GM18519 (cell line): ENCODE measurements around the gene PLPPR3.

Source experiments
- ATAC-seq: cut with Tn5 transposase; IDR thresholded peaks from one replicate; pipeline ENCODE4 v1.9.1; 2021; ENCODE audit warnings: mild to moderate bottlenecking, moderate library complexity; ENCODE audit not compliant: unreplicated experiment, low FRiP score

PLPPR3 gene

DNA sequence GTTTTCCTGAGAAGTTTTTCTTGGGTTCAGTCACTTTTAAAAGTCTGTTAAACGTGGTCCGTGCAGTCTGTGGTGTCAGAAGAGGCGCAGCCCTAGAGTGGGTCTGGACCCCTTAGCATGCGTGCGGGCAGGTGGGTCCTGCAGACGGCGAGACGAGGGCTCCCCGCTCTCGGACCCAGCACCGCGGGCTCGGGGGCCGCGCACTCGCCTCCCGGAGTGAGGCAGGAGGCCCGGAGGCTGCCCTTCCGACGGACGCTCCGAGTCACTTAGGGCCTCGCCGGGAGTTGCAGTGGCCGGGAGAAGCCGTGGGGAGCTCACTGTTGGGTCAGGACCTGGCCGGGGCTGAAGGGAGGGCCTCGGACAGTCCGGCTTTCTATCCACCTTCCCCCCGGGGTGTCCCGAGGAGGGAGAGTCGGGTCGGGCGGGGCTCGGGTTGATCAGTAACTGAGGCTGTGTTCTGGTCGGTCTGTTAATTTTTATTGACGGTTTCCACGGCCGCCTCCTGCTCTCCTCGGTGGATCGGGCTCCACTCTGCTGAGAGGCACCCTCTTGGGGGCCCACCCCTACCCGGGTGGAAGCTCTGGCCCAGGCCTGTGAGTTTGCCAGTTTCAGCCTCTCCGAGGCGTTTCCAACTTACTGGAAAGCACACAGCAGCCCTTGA lies 23.2 kb downstream of the PLPPR3 start:
- ATAC-seq: no peak

DNA sequence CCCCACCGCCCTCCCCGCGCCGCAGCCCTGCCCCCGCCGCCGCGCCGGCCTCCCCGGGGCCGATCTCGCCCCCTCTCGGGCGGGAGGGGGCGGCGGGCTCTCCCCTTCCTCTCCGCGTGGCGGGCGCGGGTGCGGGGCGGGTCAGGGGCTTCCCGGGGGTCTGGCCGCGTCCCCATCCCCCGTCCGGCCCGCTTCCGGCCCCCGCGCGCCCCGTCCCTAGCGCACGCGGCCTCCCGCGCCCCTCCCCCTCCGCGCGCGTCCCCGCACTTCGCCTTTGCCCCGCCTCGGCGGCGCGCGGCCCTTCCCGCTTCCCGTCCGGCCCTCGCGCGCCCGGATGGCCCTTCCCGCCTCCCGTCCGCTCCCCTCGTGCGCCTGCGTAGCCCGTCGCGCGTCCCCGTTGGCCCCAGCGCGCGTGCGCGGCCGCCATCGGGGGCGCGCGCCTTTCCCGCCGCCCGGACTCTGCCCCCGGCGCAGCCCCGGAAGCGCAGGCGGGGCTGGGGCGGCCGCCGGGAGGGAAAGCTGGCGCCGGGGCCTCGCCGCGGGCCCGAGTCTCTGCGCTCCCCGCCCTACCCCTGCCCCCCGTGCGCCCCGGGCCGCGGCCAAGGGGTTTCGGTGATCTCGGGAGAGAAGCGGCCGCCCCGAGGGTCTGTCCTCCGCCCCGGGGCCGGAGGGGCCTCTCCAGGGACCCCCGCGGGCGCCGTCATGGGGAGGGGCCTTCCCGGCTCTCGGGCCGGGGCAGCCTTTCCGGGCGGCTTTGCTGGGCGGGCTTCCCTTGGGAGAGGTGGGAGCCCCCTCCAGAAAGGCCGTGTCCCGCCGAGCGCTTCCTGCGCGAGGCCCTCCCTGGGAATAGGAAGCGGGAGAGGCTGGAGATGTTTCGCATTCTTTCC lies 24.0 kb downstream of the PLPPR3 start:
- ATAC-seq: peak; percentile 25

DNA sequence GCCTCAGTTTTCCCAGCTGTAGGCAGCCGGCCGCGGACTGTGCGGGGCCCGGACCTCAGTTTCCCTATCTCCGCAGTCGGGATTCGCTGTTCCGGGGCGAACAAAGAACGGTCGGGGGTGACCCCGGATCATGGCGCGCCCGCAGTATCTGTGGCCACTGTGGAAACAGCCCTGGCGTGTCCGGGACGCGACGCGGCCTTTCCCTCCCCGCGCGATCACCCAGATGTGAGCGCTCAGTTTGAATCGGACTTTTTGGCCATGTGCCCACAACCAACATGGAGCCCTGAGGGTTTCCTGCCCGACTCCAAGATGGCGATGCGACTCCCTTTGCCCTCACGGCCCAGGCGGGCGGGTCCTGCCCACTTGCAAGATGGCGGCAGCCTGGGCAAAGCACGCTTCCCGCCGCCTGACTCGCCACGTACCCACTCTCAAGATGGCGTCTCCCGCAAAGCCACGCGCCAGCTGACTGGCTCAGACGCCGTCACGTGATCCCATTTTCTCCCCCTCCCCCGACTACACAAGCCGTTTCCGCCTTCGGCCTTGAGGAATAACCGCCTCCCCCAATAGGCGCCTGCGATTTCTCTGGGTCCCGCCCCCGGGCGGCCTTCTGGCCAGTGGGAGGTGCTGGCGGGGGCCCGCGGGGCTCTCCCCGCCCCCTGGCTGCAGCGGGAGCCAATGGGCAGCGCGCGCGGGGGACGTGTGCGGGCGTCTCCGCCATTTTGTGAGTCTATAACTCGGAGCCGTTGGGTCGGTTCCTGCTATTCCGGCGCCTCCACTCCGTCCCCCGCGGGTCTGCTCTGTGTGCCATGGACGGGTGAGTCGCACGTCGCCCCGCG lies 24.8 kb downstream of the PLPPR3 start, which contains the start of gene PTBP1:
TSS of gene PTBP1 (plus strand) at position 761 of the 836 bp plus-strand sequence. CDS start at position 807, 46 bp downstream.
- ATAC-seq: peak; percentile 62

DNA sequence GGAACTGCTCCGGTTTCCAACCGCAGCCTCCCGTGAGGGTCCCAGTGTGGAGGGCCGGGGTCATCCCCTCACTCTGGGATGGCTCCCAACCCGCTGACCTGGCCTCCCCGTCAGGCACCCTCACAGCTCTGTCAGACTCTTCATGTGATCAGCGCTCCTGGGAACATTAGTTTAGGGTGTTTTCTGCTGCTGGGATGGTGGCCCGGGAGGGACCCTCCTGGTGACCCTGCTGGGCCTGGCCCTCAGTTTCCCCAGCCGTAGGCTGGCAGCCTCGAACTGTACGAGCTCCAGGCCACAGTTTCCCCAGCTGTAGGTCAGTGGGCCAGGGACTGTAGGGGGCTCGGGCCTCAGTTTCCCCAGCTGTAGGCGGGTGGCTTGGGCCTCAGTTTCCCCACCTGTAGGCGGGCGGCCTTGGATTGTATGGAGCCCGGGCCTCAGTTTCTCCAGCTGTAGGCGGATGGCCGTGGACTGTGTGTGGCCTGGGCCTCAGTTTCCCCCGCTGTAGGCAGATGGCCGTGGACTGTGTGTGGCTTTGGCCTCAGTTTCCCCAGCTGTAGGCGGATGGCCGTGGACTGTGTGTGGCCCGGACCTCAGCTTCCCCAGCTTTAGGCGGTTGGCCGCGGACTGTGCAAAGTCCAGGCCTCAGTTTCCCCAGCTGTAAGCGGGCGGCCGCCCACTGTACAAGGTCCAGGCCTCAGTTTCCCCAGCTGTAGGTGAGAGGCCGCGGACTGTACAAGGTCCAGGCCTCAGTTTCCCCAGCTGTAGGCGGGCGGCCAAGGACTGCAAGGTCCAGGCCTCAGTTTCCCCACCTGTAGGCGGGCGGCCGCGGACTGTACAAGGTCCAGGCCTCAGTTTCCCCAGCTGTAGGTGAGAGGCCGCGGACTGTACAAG lies 25.8 kb downstream of the PLPPR3 start:
- ATAC-seq: no peak

DNA sequence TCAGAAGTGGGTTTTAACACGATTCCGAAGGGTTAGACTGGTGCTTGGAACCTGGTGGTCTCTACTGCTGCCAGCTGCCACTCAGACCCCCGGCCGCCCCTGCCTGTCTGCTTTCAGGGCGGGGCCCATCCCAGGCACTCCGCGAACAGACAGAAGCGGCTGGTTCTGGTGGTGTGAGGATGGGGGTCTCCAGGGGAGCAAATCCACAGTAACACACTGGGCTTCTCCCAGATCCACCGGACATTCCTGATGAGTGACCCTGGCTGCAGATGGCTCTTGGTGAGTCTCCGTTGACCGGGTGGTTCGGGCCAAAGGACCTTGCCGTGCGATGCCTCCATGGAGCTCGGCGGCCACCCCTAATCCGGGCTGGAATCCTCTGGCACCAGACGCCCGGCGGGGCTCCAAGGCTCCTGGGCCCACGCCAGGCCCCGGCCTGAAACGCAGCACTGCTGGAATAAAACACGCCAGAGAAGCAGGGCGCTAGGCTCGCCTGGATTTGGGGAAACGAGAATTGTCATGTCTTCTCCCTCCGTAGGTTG lies 26.6 kb downstream of the PLPPR3 start:
- ATAC-seq: no peak

DNA sequence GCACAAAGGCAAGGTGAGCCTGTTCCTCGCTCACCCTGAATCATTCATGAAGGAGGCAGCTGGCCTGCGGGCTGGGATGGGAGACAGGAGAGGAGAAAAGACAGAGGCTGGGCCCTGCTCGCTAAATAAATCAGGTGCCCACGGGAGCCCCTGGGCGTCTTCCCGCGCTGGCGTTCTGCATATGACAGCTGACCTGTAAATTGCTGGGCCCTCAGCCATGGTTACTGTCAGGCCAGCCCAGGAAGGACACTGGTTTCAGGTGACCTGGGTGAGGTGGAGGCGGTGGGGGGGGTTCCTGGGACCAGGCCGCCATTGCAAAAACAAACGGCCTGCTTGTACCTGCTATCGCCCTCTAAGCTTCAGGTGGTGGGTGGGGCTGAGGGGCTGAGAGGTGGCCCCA lies 27.9 kb downstream of the PLPPR3 start:
- ATAC-seq: no peak

DNA sequence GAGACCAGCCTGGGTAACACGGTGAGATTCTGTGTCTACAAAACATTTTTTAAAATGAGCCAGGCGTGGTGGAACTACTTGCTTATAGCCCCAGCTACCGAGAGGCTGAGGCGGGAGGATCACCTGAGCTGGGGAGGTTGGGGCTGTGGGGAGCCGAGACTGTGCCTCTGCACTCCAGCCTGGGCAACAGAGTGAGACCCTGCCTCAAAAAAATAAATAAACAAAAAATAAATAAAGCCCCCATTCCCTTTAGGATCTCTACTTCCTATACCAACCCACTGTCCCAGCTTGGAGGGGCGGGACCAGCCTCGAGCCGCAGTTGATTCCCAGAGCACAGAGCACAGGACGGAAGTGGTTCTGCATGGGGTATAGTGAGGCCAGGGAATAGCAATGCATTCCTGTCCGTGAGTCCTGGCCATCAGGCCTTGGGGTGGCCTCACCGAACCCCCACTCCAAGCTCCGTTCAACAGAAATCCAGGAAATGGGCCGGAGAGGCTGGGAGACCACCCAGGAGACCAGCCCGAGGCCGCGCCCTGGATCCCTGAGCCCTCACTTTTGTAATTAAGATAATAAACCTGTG lies 29.4 kb downstream of the PLPPR3 start:
- no peak for ATAC-seq

DNA sequence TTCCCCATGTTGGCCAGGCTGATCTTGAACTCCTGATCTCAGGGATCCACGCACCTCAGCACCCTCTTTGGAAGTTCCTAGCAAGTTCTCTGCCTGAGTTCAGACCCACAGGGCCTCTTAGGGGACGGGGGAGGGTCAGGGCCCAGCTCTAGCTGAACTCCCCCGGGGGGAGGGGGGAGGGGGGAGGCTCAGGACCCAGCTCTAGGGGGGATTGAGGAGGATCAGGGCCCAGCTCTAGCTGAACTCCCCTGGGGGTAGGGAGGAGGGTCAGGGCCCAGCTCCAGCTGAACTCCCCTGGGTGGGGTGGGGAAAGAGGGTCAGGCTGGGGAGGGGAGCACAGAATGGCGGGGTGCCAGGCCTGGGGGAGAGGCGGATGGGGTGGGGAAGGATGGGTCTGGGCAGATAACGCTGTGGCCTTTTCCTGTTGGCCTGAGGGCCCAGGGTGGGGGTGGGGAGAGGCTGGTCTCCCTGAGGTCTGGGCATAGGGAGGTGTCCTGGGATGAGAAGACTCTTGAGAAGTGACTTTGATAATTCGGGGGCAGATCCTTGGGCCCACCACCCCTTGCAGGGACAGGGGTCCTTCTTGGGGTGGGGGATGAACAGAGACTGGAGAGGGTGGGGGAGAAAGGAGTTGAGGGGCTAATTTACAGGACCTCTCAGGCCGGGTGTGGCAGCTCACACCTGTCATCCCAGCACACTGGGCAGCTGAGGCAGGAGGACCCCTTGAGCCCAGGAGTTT lies 30.0 kb downstream of the PLPPR3 start:
- no peak for ATAC-seq

DNA sequence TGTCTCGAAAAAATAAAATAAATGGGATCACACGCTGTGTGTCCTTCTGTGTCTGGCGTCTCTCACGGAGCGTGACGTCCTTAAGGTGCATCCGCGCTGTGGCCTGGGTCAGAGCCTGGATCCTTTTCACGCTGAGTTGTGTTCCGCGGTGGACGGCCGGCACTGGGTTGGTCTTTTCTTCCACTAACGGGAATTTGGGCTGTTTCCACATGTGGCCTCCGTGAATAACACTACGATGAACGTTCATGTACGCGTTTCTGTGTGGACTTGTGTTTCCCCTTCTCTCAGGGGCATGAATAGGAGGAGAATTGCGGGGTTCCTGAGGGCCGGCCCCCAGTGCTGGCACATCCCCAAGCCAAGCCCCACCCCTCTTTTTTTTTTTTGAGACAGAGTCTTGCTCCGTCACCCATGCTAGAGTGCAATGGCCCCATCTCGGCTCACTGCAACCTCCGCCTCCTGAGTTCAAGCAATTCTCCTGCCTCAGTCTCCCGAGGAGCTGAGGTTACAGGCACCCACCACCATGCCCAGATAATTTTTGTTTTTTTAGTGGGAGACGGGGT lies 30.7 kb downstream of the PLPPR3 start:
- no peak for ATAC-seq

DNA sequence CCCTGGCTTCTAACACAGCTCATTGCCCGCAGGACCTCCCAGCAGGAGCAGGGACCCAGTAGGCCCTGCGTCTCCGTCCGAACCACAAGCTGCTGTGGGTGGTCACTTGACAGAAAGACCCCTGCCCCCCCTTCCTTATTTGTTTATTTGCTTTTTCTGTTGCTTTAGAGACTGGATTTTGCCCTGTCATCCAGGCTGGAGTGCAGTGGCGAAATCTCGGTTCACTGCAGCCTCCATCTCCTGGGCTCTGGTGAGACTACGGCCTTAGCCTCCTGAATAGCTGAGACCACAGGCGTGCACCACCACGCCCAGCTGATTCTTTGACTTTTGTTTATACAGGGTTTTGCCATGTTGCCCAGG lies 32.1 kb downstream of the PLPPR3 start:
- no peak for ATAC-seq

DNA sequence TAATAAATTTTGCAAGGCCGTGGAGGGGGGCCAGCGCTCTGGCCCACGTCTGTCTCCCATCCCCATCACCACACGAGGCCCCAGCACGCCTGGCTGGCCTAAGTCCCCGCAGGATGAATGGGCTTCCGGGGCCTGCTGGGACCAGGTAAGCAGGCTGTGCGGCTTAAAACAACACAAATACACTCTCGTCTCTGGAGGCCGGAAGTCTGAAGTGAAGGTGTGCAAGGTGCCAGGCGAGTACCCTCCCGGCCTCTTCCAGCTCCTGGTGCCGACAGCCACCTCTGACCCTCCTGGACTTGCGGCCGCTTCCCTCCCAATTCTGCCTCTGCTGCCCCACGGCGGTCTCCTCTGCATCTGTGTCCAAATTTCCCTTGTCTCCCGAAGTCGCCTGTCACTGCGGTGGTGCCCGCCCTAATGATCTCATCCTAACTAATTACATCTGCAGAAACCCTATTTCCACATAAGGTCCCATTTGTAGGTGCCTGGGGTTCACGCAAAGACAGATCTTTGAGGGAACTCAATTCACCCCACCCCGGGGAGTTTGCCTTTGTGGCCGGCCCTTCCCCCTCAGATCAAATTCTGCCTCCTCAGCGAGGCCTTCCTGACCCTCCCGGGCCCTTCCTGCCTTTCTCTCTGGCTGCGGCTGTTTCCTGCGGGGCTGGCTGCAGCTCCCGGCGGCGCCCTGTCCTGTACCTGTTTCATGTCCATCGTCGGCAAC lies 32.6 kb downstream of the PLPPR3 start:
- no peak for ATAC-seq

DNA sequence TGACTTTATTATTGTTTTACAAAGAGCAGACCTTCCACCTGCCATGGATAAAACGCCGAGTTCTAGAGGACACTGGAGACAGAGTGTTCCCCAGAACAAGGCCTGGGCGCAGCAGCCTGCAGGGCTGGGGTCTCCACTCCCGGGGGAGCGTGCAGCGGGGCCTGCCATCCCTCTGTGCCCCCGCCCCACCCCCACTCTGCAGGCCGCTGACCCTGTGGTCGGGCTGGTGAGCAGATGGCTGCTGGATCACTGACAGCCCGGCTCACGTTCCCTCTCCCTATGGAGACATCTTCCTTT lies 33.1 kb downstream of the PLPPR3 start:
- no peak for ATAC-seq

DNA sequence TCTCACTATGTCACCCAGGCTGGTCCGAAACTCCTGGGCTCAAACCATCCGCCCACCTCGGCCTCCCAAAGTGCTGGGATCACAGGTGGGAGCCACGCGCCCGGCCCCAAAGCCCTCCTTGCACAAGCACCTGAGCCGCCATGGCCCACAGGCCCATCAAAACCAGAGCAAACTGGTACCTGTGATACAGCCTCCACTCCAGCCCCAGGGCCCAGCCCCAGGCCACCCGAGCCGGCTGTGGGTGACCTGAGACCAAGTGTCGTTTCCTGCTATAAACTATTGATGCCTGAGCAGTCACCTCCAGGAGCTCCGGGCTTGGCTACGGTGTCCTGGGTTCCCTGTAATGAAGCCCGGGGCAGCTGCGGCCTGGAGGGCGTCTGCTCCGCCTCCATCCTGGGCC lies 34.2 kb downstream of the PLPPR3 start:
- no peak for ATAC-seq

DNA sequence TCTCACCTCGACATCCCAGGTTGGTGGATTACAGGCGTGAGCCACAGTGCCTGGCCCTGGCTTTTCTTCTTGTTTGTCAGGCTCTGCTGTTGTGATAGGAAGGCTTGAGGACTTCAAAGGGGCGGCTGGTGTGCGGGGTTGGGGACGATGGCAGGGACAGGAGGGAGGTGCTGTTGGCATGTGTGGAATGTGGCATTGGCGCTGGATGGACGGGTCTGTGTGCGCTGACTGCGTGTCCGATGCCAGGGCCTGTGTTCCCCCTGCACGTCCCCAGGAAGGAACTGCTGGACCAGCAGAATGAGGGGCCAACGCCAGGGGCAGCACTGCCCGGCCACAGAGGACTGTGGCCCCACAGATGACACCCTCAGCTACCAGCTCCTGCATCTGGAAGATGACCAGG lies 37.2 kb downstream of the PLPPR3 start:
- no peak for ATAC-seq

DNA sequence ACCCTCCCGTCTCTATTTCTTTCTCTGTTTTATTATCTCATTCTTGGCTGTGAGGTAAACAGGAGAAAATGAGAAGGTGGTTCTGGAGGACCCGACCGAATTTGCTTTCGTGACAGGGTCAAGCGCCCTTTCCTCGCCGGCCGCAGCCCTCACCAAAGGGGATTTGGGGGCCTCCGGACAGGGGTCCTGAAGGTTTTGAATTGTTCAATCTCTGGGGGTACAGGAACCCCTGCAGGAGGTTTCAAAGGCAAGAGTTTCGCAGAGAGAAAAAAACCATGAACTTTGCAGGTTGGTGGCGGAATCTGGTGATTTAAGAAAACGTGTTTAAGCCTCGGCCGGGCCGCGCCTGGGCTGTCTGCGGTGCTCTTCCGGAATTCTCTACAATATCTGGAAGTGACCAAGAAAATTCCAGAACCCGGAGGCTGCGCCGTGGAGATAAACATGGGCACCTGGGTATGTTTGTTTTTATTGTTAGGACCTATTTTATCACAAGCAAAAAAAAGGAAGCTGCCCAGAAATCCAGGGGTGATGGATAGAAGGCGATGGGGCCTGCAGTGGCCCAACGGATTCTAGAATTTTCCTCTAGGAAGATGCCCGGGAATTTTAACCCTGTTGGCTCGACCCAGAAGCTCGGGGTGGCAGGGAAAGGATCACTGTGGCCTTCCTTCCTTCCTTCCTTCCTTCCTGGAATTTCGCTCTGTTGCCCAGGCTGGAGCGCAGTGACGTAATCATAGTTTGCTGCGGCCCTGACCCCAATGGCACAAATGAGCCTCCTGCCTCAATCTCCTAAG lies 38.7 kb downstream of the PLPPR3 start:
- no peak for ATAC-seq

DNA sequence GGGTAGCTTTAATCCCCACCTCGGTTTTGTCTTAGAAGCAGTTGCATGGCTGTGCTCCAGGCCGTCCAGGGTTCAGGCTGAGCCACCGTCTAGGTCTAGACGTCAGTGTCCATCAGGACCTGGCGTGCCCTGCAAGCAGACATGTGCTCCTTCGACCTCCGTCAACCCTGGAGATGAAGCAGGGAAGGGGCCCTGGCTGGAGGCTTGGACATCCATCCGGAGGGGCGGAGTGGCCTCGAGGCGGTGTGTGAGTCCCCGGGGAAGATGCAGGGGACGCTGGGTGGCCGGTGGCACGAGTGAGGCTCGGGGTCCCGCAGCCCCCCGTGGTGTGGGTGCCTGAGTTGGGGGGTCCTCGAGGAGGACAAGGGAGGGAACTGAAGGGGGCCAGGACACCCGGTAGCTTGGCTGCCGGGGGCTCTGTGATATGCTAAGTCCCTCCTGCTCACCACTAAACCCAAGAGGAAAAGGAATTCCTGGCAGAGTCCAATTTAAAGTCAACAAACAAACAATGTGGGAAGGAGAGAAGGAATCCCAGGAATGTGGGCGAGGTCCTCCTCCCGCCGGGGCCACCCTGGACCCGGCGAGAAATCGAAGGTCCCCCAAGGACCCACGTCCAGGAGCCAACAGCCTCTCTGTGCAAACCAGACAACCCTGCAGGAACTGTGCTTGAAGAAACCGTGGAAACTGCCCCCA lies 39.4 kb downstream of the PLPPR3 start:
- no peak for ATAC-seq

DNA sequence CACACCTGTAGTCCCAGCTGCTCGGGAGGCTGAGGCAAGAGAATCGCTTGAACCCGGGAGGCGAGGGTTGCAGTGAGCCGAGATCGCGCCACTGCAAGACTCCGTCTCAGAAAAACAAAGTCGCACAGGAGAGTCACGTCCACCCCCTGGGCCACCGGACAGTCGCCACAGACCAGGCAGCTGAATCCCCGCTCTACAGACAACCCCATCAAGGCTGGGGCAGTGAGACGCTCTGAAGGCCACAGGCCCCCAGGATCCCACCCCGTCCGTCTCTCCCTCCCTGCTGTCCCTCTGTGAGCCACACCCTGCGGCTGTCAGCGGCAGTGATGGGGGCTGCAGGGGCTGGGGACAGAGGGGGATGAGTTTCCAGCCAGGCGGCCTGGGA lies 40.0 kb downstream of the PLPPR3 start:
- no peak for ATAC-seq
